Measurements from ENCODE around the gene NFU1.

DNA sequence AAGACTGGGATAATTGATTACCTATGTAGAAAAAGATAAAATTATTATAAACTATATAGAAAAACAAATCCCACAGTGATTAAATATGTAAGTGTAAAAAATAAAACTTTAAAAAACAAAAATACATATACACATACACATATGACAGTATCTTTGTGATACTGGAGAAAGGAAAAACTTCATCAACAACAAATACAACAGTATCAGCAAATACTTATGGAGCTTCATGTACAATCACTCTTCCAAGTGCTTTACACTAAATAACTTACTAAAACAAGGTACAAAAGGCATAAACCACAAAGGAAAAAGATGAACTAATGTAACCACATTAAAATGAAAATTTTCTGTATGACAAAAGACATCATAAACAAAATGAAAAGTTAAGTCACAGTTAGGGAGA is 26.1 kb downstream of the NFU1 start:
- TF ChIP-seq TAF1 (IDR thresholded peaks at IDR 0.05; ENCODE audit: borderline replicate concordance, insufficient read depth, low read length) = no peak
- TF ChIP-seq, protein P1, sequence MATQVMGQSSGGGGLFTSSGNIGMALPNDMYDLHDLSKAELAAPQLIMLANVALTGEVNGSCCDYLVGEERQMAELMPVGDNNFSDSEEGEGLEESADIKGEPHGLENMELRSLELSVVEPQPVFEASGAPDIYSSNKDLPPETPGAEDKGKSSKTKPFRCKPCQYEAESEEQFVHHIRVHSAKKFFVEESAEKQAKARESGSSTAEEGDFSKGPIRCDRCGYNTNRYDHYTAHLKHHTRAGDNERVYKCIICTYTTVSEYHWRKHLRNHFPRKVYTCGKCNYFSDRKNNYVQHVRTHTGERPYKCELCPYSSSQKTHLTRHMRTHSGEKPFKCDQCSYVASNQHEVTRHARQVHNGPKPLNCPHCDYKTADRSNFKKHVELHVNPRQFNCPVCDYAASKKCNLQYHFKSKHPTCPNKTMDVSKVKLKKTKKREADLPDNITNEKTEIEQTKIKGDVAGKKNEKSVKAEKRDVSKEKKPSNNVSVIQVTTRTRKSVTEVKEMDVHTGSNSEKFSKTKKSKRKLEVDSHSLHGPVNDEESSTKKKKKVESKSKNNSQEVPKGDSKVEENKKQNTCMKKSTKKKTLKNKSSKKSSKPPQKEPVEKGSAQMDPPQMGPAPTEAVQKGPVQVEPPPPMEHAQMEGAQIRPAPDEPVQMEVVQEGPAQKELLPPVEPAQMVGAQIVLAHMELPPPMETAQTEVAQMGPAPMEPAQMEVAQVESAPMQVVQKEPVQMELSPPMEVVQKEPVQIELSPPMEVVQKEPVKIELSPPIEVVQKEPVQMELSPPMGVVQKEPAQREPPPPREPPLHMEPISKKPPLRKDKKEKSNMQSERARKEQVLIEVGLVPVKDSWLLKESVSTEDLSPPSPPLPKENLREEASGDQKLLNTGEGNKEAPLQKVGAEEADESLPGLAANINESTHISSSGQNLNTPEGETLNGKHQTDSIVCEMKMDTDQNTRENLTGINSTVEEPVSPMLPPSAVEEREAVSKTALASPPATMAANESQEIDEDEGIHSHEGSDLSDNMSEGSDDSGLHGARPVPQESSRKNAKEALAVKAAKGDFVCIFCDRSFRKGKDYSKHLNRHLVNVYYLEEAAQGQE (IDR thresholded peaks at IDR 0.05; ENCODE audit: insufficient read depth in 1 of 2, low read depth in 2 of 2, low read length in 2 of 2) = no peak
- no peak for TF ChIP-seq FOXP2 (optimal IDR thresholded peaks at IDR 0.05; ENCODE audit: borderline replicate concordance, extremely low read depth, extremely low read length, insufficient read depth)
- no peak for TF ChIP-seq POLR2AphosphoS5 (IDR thresholded peaks at IDR 0.05; ENCODE audit: low read depth, low read length)
- no peak for TF ChIP-seq SIN3A (IDR thresholded peaks at IDR 0.05; ENCODE audit: borderline replicate concordance, insufficient read depth, low read length)

All from PFSK-1 (cell line).